Measurements from ENCODE around the gene XYLT1.

The XYLT1 gene

GRCh38 chr16:17371299-17371698 lies 99.5 kb downstream of the XYLT1 start:
- no peak for DNase-seq

GRCh38 chr16:17370731-17371285 lies 100.0 kb downstream of the XYLT1 start:
- no peak for DNase-seq

GRCh38 chr16:17370223-17370707 lies 100.5 kb downstream of the XYLT1 start:
- no peak for DNase-seq

- DNase-seq, result no peak
Observed at GRCh38 chr16:17369421-17370222, 101.1 kb downstream of the XYLT1 start.

- no peak for DNase-seq
Observed at GRCh38 chr16:17368951-17369350, 101.8 kb downstream of the XYLT1 start.

- DNase-seq, result no peak
Observed at GRCh38 chr16:17368446-17368845, 102.3 kb downstream of the XYLT1 start.

- peak; percentile 85 for DNase-seq
Observed at GRCh38 chr16:17367923-17368322, 102.8 kb downstream of the XYLT1 start.

GRCh38 chr16:17367036-17367435 lies 103.7 kb downstream of the XYLT1 start:
- DNase-seq, result no peak

- DNase-seq, result no peak
Observed at GRCh38 chr16:17366299-17366961, 104.3 kb downstream of the XYLT1 start.

- DNase-seq, result no peak
Observed at GRCh38 chr16:17365591-17366298, 105.0 kb downstream of the XYLT1 start.

GRCh38 chr16:17365211-17365541 lies 105.6 kb downstream of the XYLT1 start:
- DNase-seq, result no peak

- DNase-seq, result no peak
Observed at GRCh38 chr16:17364319-17365210, 106.2 kb downstream of the XYLT1 start.

- no peak for DNase-seq
Observed at GRCh38 chr16:17362946-17363345, 107.8 kb downstream of the XYLT1 start.

- no peak for DNase-seq
Observed at GRCh38 chr16:17362183-17362582, 108.6 kb downstream of the XYLT1 start.

- no peak for DNase-seq
Observed at GRCh38 chr16:17360693-17361122, 110.1 kb downstream of the XYLT1 start.

GRCh38 chr16:17359788-17360390 lies 110.9 kb downstream of the XYLT1 start:
- DNase-seq, result no peak

GRCh38 chr16:17358846-17359245 lies 111.9 kb downstream of the XYLT1 start:
- DNase-seq, result no peak

GRCh38 chr16:17358355-17358754 lies 112.4 kb downstream of the XYLT1 start:
- no peak for DNase-seq

- no peak for DNase-seq
Observed at GRCh38 chr16:17357307-17358062, 113.3 kb downstream of the XYLT1 start.

- no peak for DNase-seq
Observed at GRCh38 chr16:17356243-17356933, 114.4 kb downstream of the XYLT1 start.

All from islet precursor cell (in vitro differentiated cells).